Ascending aorta (tissue), 2 donors: ENCODE data around the gene ICAM5. TPM values are rescaled to one million over a fixed set of nuclear protein-coding genes. Genes with fewer than 3 reads are reported as not detected.
"Not testable (repeated sequence)": the region's sequence is repeated elsewhere in the genome, so short reads cannot be mapped to it uniquely, and the experiment has no call there.

Experiments used
- DNase-seq, 2 donors: peaks; one replicate each; pipeline ENCODE4 v3.0.0-alpha.2; 2019; ENCODE audit warnings: low spot score in 2 of 2
- H3K27ac ChIP-seq, 2 donors: fragments of 200-600 bp; sonication (generic); one replicate each; pipeline ENCODE4 v1.5.1; 2016 to 2017; ENCODE audit warnings: mild to moderate bottlenecking in 1 of 2
- H3K27me3 ChIP-seq: fragments of 200-600 bp; sonication (generic); one replicate; pipeline ENCODE4 v1.5.1; 2017
- H3K36me3 ChIP-seq, 2 donors: fragments of 200-600 bp; sonication (generic); one replicate each; pipeline ENCODE4 v1.5.1; 2016
- H3K4me1 ChIP-seq, 2 donors: fragments of 200-600 bp; sonication (generic); one replicate each; pipeline ENCODE4 v1.5.1; 2016 to 2017; ENCODE audit warnings: mild to moderate bottlenecking in 1 of 2
- H3K4me3 ChIP-seq, 2 donors: fragments of 200-600 bp; sonication (generic); one replicate each; pipeline ENCODE4 v1.5.1; 2016 to 2017; ENCODE audit warnings: mild to moderate bottlenecking in 1 of 2
- H3K9me3 ChIP-seq, 2 donors: fragments of 200-600 bp; sonication (generic); one replicate each; pipeline ENCODE4 v1.5.1; 2016
- CTCF ChIP-seq, 3 experiments: fragments of 200-600 bp in 2 of 3; fragments of 450-650 bp in 1 of 3; sonication (generic) in 2 of 3; IDR thresholded peaks; one replicate each; pipeline ENCODE4 v1.5.1; 2016 to 2019; ENCODE audit warnings: antibody characterized with exemption in 3 of 3, mild to moderate bottlenecking in 1 of 3, moderate library complexity in 1 of 3
- intact Hi-C: fragments of 100-400 bp; cut with DNase I; formaldehyde crosslinking; loops from one replicate; pipeline ENCODE4 v1.15.1; 2023
- total RNA-seq: library from RNA; depleted of rRNA; stranded (reverse); fragments of >200 nt; gene quantifications from one replicate; pipeline ENCODE4 v1.1.0, GENCODE V29; 2016

The ICAM5 gene
- total RNA-seq, 1 donor from 2014 or later, result 2.2 TPM

GRCh38 chr19:10334588-10335351 is 45.0 kb downstream of the ICAM5 start:
- H3K27me3 ChIP-seq, result no peaks in the 10 kb centered on the region
- H3K4me3 ChIP-seq, result peak overlapping the region; percentile 66 to 89
- H3K9me3 ChIP-seq, result no peaks in the 10 kb centered on the region
- peaks cover 4 to 12% of the 10 kb centered on the region in 2 donors for H3K4me1 ChIP-seq
- peak overlapping the region; percentile 76 to 94 for H3K27ac ChIP-seq
- intact Hi-C loops, result loop anchor here (5.0 to 10.0 kb wide), 2 partner anchors 82 to 210 kb away; partner anchors contain the start of gene MRPL4
- peaks cover 6 to 8% of the 10 kb centered on the region in 2 donors for H3K36me3 ChIP-seq
- DNase-seq, result peak; percentile 71 to 98
- TF ChIP-seq CTCF (IDR thresholded peaks at IDR 0.05), result no peak

- H3K36me3 ChIP-seq, result peaks cover 0 to under 1% of the 10 kb centered on the region in 2 donors
- no peaks in the 10 kb centered on the region for H3K27me3 ChIP-seq
- H3K27ac ChIP-seq, result peak overlapping the region; percentile 21 to 48
- H3K9me3 ChIP-seq, result no peaks in the 10 kb centered on the region
- H3K4me3 ChIP-seq, result peak overlapping the region; percentile 66 to 89
- TF ChIP-seq CTCF (IDR thresholded peaks at IDR 0.05), result no peak
- intact Hi-C loops, result loop anchor here (10.0 kb wide), 1 partner anchor 211 kb away; no protein-coding TSS in a partner anchor
- no peak for DNase-seq
- H3K4me1 ChIP-seq, result peaks cover 4 to 12% of the 10 kb centered on the region in 2 donors
Observed at GRCh38 chr19:10335352-10335985, 45.7 kb downstream of the ICAM5 start.

DNA sequence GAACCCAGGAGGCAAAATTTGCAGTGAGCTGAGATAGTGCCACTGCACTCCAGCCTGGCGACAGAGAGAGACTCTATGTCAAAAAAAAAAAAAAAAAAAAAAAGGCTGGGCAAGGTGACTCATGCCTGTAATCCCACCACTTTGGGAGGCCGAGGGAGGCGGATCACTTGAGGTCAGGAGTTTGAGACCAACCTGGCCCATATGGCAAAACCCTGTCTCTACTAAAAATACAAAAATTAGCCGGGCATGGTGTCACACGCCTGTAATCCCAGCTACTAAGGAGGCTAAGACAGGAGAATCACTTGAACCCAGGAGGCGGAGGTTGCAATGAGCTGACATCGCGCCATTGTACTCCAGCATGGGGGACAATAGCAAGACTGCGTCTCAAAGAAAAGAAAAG is 47.0 kb downstream of the ICAM5 start:
- intact Hi-C loops, result loop anchor here (10.0 kb wide), 1 partner anchor 212 kb away; no protein-coding TSS in a partner anchor
- not testable (repeated sequence) for H3K27ac ChIP-seq, H3K36me3 ChIP-seq, DNase-seq, H3K4me1 ChIP-seq, H3K9me3 ChIP-seq, H3K4me3 ChIP-seq, H3K27me3 ChIP-seq

DNA sequence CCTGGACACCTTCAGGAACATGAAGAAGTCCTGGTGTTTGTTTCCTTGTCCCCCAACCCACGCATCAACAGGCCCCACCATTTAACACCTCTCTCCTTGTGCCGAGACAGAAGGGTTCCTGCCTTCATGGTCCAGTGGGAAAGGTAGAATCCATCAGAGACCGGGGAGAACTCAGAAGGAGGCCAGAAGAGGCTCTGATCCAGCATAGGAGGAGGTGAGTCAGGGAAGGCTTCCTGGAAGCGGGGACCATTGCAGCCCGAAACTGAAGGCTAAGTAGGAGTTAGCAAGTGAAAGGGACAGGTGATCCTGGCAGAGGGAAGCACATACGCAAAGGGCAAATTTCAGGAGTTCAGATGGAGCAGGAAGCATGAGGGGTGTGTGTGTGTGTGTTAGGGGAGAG is 49.2 kb downstream of the ICAM5 start:
- Histone ChIP-seq H3K4me3 (no peak overlapping the region), H3K36me3 (no peaks in the 10 kb centered on the region), H3K4me1 (no peaks in the 10 kb centered on the region), H3K27ac (no peak overlapping the region), H3K27me3 (no peaks in the 10 kb centered on the region), H3K9me3 (no peaks in the 10 kb centered on the region)
- no peak for TF ChIP-seq CTCF (IDR thresholded peaks at IDR 0.05)
- DNase-seq, result no peak
- intact Hi-C loops, result loop anchor here (10.0 kb wide), 1 partner anchor 214 kb away; no protein-coding TSS in a partner anchor

DNA sequence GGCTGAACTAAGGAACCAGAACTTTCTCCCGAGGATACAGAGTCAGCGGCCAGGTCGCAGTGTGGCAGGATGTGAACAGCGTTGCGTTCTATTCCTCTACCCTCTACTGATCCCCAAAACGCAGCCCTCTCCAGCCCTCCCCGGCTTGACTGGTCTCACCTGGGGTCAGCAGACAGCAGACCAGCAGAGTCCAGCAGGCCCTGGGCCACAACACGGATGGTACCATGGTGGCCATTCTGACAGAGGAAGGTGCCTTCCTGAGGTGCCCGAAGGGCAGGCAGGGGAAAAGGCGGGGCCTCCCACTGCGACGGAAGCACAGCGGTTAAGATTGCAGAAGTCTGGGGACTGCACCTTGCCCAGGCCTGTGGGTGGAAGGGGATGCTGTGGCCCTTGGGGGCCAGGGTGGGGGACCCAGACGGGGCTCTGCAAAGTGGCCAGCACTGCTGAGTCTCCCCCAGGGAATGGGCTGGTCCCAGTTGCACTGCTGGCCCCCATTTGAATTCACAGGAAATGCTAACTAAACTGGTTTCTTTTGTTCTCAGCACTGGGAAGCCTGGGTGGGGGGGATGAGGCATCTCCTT is 49.7 kb downstream of the ICAM5 start, which contains the start of gene ICAM3:
TSS of gene ICAM3 (minus strand) at position 245 of the 581 bp plus-strand sequence. CDS start at position 235, 10 bp downstream.
- Histone ChIP-seq H3K4me1 (no peaks in the 10 kb centered on the region), H3K9me3 (no peaks in the 10 kb centered on the region), H3K4me3 (no peak within 1 kb of the TSS), H3K36me3 (no peaks in the 10 kb centered on the region), H3K27ac (no peak within 1 kb of the TSS), H3K27me3 (no peaks in the 10 kb centered on the region)
- intact Hi-C loops, result loop anchor here (10.0 kb wide), 1 partner anchor 215 kb away; no protein-coding TSS in a partner anchor
- TF ChIP-seq CTCF (IDR thresholded peaks at IDR 0.05), result no peak
- no peak for DNase-seq
